Uterus (tissue), 4 donors: ENCODE results near the gene PACRG. TPM values are rescaled to one million over a fixed set of nuclear protein-coding genes. Genes with fewer than 3 reads are reported as not detected.

ENCODE experiments used
- DNase-seq, 2 donors: peaks; one replicate each; pipeline ENCODE4 v3.0.0-alpha.2; 2019 to 2020
- H3K27ac ChIP-seq, 2 donors: fragments of 200-600 bp; sonication (generic); 1 replicate in 1 of 2; 2 replicates in 1 of 2; pipeline ENCODE4 v1.5.1; 2016 to 2018
- H3K27me3 ChIP-seq, 2 donors: fragments of 200-600 bp; sonication (generic); one replicate each; pipeline ENCODE4 v1.5.1; 2018 to 2019; ENCODE audit warnings: control low read depth in 1 of 2
- H3K36me3 ChIP-seq, 2 donors: fragments of 200-600 bp; sonication (generic); one replicate each; pipeline ENCODE4 v1.5.1; 2019; ENCODE audit warnings: control low read depth in 1 of 2
- H3K4me1 ChIP-seq, 2 donors: fragments of 200-600 bp; sonication (generic); one replicate each; pipeline ENCODE4 v1.5.1; 2018 to 2019; ENCODE audit warnings: control low read depth in 1 of 2
- H3K4me3 ChIP-seq, 2 donors: fragments of 200-600 bp; sonication (generic); 1 replicate in 1 of 2; 2 replicates in 1 of 2; pipeline ENCODE4 v1.5.1; 2018 to 2019; ENCODE audit warnings: mild to moderate bottlenecking in 1 of 2
- H3K9me3 ChIP-seq, 2 donors: fragments of 200-600 bp; sonication (generic); one replicate each; pipeline ENCODE4 v1.5.1; 2019; ENCODE audit warnings: control low read depth in 1 of 2
- POLR2A ChIP-seq, 2 donors: fragments of 450-650 bp; IDR thresholded peaks; one replicate each; pipeline ENCODE4 v1.6.1; 2016; ENCODE audit warnings: antibody characterized with exemption in 2 of 2, mild to moderate bottlenecking in 1 of 2, moderate library complexity in 1 of 2
- intact Hi-C: fragments of 100-400 bp; cut with DNase I; formaldehyde crosslinking; loops from one replicate; pipeline ENCODE4 v1.15.1; 2023; ENCODE audit warnings: low total_unique reads
- total RNA-seq, 4 donors: library from RNA; depleted of rRNA in 3 of 4; stranded (reverse); fragments of >200 nt in 3 of 4; gene quantifications; one replicate each; pipeline versions ENCODE4 v1.1.0 to v1.2.4, GENCODE V29; 2014 to 2023
- TF ChIP-seq, protein P1 (sequence below), 4 experiments: fragments of 200-600 bp in 2 of 4; fragments of 450-650 bp in 2 of 4; sonication (generic) in 2 of 4; IDR thresholded peaks; one replicate each; pipeline ENCODE4 v1.5.1; 2016 to 2019; ENCODE audit warnings: antibody characterized with exemption in 4 of 4, mild to moderate bottlenecking in 2 of 4, moderate library complexity in 1 of 4
- donor health status: DM: yes; HTN: yes; CAD: no.

PACRG gene
- total RNA-seq, 4 donors from 2014 or later = 4.6 to 12.3 (median 7.5) TPM

GRCh38 chr6:162882801-162883481, 155.2 kb downstream of the PACRG start:
- H3K4me3 ChIP-seq = no peak overlapping the region
- TF ChIP-seq POLR2A (IDR thresholded peaks at IDR 0.05) = no peak
- TF ChIP-seq, protein P1, sequence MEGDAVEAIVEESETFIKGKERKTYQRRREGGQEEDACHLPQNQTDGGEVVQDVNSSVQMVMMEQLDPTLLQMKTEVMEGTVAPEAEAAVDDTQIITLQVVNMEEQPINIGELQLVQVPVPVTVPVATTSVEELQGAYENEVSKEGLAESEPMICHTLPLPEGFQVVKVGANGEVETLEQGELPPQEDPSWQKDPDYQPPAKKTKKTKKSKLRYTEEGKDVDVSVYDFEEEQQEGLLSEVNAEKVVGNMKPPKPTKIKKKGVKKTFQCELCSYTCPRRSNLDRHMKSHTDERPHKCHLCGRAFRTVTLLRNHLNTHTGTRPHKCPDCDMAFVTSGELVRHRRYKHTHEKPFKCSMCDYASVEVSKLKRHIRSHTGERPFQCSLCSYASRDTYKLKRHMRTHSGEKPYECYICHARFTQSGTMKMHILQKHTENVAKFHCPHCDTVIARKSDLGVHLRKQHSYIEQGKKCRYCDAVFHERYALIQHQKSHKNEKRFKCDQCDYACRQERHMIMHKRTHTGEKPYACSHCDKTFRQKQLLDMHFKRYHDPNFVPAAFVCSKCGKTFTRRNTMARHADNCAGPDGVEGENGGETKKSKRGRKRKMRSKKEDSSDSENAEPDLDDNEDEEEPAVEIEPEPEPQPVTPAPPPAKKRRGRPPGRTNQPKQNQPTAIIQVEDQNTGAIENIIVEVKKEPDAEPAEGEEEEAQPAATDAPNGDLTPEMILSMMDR (IDR thresholded peaks at IDR 0.05) = no peak
- no peaks in the 10 kb centered on the region for H3K36me3 ChIP-seq
- H3K27ac ChIP-seq = no peak overlapping the region
- intact Hi-C loops = no loop called here
- no peaks in the 10 kb centered on the region for H3K4me1 ChIP-seq
- DNase-seq = no peak
- H3K9me3 ChIP-seq = no peaks in the 10 kb centered on the region
- no peaks in the 10 kb centered on the region for H3K27me3 ChIP-seq

DNA sequence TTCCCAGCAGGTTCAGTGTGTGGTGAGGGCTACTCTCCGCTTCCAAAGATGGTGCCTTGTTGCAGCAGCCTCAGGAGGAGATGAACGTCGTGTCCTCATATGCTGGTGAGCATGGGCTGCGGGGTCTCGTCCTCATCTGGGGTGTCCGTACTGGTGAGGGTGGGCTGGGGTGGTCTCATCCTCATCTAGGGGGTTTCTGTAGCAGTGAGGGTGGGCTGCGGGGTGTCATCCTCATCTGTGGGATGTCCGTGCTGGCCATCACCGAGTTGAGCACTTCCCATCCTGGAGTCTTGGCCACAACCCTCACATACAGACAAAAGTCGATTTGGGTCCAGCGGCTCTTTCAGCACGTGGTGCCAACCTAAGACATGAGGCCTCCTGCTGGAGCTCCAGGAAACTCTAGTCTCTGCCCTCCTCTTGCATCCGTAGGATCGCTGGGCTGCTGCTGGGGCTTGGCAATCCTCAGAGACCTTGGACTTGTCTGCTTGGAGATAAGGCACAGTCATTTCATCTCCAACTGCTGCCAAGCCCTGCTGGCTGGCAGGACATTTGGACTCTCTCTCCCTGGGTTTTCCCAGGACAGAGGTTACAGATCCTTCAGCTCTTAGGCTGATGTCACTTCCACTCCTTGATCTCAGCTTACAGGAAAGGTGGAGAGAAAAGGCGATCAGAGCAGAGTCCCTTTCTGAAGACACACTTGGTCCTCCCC, 160.4 kb downstream of the PACRG start:
- Histone ChIP-seq H3K27ac (no peak overlapping the region), H3K9me3 (no peaks in the 10 kb centered on the region), H3K4me3 (no peak overlapping the region), H3K27me3 (no peaks in the 10 kb centered on the region), H3K36me3 (no peaks in the 10 kb centered on the region), H3K4me1 (no peaks in the 10 kb centered on the region)
- TF ChIP-seq, protein P1 (IDR thresholded peaks at IDR 0.05) = no peak
- no peak for TF ChIP-seq POLR2A (IDR thresholded peaks at IDR 0.05)
- intact Hi-C loops = no loop called here
- no peak for DNase-seq

- DNase-seq = no peak
- H3K27me3 ChIP-seq = no peaks in the 10 kb centered on the region
- TF ChIP-seq POLR2A (IDR thresholded peaks at IDR 0.05) = no peak
- TF ChIP-seq, protein P1 (IDR thresholded peaks at IDR 0.05) = no peak
- H3K9me3 ChIP-seq = no peaks in the 10 kb centered on the region
- intact Hi-C loops = no loop called here
- no peak overlapping the region for H3K4me3 ChIP-seq
- no peaks in the 10 kb centered on the region for H3K4me1 ChIP-seq
- H3K27ac ChIP-seq = no peak overlapping the region
- H3K36me3 ChIP-seq = no peaks in the 10 kb centered on the region
These were observed 161.5 kb downstream of the PACRG start for GRCh38 chr6:162889303-162889702.

DNA sequence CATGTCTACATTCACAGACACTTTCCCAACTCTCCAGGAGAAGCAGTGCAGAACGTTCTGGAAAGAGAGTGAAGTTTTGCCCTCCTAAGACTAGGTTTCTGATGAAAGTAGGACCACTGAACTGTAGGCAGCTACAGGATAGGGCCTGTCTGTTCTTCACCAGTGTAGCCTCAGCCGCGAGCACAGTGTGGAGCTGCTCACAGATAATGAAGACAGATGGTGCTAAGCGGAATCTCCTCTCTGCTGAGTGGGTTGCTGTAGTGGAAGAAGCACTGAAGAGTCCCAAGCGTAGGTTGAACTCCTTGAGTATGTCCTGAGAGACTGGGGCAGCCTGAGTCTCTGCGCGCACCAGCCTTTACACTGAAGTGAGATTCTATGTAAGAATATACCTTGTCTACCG, 170.2 kb downstream of the PACRG start:
- intact Hi-C loops = no loop called here
- Histone ChIP-seq H3K36me3 (no peaks in the 10 kb centered on the region), H3K27me3 (no peaks in the 10 kb centered on the region), H3K9me3 (no peaks in the 10 kb centered on the region), H3K4me3 (no peak overlapping the region), H3K4me1 (no peaks in the 10 kb centered on the region), H3K27ac (no peak overlapping the region)
- TF ChIP-seq, protein P1 (IDR thresholded peaks at IDR 0.05) = no peak
- DNase-seq = no peak

DNA sequence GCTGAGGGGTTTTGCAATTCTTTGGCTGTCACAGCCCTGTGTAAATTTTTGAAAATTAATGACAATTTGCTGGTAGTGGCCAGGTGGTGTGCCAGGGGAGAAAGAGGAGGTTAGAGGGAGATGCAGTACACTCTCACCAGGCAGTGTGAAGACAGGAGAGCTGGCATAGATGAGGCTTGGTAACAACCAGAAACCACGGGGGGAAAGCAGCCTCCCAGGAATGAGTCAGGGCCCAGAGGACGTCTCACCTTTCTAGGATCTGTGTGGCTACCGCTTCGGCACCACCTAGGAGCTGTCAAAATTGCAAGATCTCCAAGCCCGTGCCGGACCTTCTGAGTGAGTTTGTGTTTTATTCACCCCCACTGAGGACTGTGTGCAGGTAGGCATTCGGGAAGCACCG, 171.4 kb downstream of the PACRG start:
- H3K4me1 ChIP-seq = no peaks in the 10 kb centered on the region
- no peak overlapping the region for H3K27ac ChIP-seq
- no peaks in the 10 kb centered on the region for H3K36me3 ChIP-seq
- no peaks in the 10 kb centered on the region for H3K9me3 ChIP-seq
- DNase-seq = no peak
- no peak for TF ChIP-seq POLR2A (IDR thresholded peaks at IDR 0.05)
- TF ChIP-seq, protein P1 (IDR thresholded peaks at IDR 0.05) = no peak
- intact Hi-C loops = no loop called here
- H3K27me3 ChIP-seq = no peaks in the 10 kb centered on the region
- no peak overlapping the region for H3K4me3 ChIP-seq
